ENCODE results near the gene LRRC59. TPM values are rescaled to one million over a fixed set of nuclear protein-coding genes. Genes with fewer than 3 reads are reported as not detected.

LRRC59 gene
- total and polyA plus RNA-seq, 2 of the 8 experiments (the other 6 are each of a cell fraction or from before 2014, with no cell fraction given) = 48.3 to 117 TPM

Small RNAs within 50 kb of the gene (small RNA-seq; reads per million reads assigned to genes)
- gene RF00019 (ENCODE audit: insufficient read depth) = not detected

Other genes with a start within 250 kb of the LRRC59 start
- gene PPP1R9B, start 246.8 kb downstream of the LRRC59 start, total RNA-seq (2021; fragmentation: NEBNext Ultra II Directional; extraction: Animal tissue kit (Norgen Biotek cat#: 25700)) = 13.1 and 14.1 TPM in 2 replicates
- 5.2 and 6.1 TPM in 2 replicates for gene PPP1R9B, start 246.8 kb downstream of the LRRC59 start, polyA plus RNA-seq (2011; rRNA removed)
- not detected in 2 replicates for gene SGCA, start 231.5 kb downstream of the LRRC59 start, total RNA-seq (2021; fragmentation: NEBNext Ultra II Directional; extraction: Animal tissue kit (Norgen Biotek cat#: 25700))
- gene SGCA, start 231.5 kb downstream of the LRRC59 start, polyA plus RNA-seq (2011; rRNA removed) = 0.12 and 0.36 TPM in 2 replicates
- gene COL1A1, start 195.9 kb downstream of the LRRC59 start, total RNA-seq (2021; fragmentation: NEBNext Ultra II Directional; extraction: Animal tissue kit (Norgen Biotek cat#: 25700)) = 80.4 and 88.1 TPM in 2 replicates
- 14.1 and 27.3 TPM in 2 replicates for gene COL1A1, start 195.9 kb downstream of the LRRC59 start, polyA plus RNA-seq (2011; rRNA removed)
- gene TMEM92, start 123.1 kb downstream of the LRRC59 start, total RNA-seq (2021; fragmentation: NEBNext Ultra II Directional; extraction: Animal tissue kit (Norgen Biotek cat#: 25700)) = 11.9 and 12.2 TPM in 2 replicates
- gene TMEM92, start 123.1 kb downstream of the LRRC59 start, polyA plus RNA-seq (2011; rRNA removed) = 24.8 and 39.2 TPM in 2 replicates
- 28.0 and 28.9 TPM in 2 replicates for gene XYLT2, start 51.4 kb downstream of the LRRC59 start, total RNA-seq (2021; fragmentation: NEBNext Ultra II Directional; extraction: Animal tissue kit (Norgen Biotek cat#: 25700))
- 29.9 and 38.2 TPM in 2 replicates for gene XYLT2, start 51.4 kb downstream of the LRRC59 start, polyA plus RNA-seq (2011; rRNA removed)
- gene MRPL27, start 24.3 kb downstream of the LRRC59 start, total RNA-seq (2021; fragmentation: NEBNext Ultra II Directional; extraction: Animal tissue kit (Norgen Biotek cat#: 25700)) = 75.6 and 82.6 TPM in 2 replicates
- gene MRPL27, start 24.3 kb downstream of the LRRC59 start, polyA plus RNA-seq (2011; rRNA removed) = 109 and 135 TPM in 2 replicates
- gene EME1, start 24.3 kb downstream of the LRRC59 start, total RNA-seq (2021; fragmentation: NEBNext Ultra II Directional; extraction: Animal tissue kit (Norgen Biotek cat#: 25700)) = 13.3 and 13.9 TPM in 2 replicates
- gene EME1, start 24.3 kb downstream of the LRRC59 start, polyA plus RNA-seq (2011; rRNA removed) = 13.9 and 16.3 TPM in 2 replicates
- 16.1 and 16.3 TPM in 2 replicates for gene ACSF2, start 28.7 kb upstream of the LRRC59 start, total RNA-seq (2021; fragmentation: NEBNext Ultra II Directional; extraction: Animal tissue kit (Norgen Biotek cat#: 25700))
- 14.5 and 19.7 TPM in 2 replicates for gene ACSF2, start 28.7 kb upstream of the LRRC59 start, polyA plus RNA-seq (2011; rRNA removed)
- 0.17 TPM in 1 of 2 replicates, not detected in the other for gene CHAD, start 71.4 kb upstream of the LRRC59 start, total RNA-seq (2021; fragmentation: NEBNext Ultra II Directional; extraction: Animal tissue kit (Norgen Biotek cat#: 25700))
- 0.03 and 0.06 TPM in 2 replicates for gene CHAD, start 71.4 kb upstream of the LRRC59 start, polyA plus RNA-seq (2011; rRNA removed)
- gene RSAD1, start 81.3 kb upstream of the LRRC59 start, total RNA-seq (2021; fragmentation: NEBNext Ultra II Directional; extraction: Animal tissue kit (Norgen Biotek cat#: 25700)) = 31.3 and 33.5 TPM in 2 replicates
- 17.9 and 21.9 TPM in 2 replicates for gene RSAD1, start 81.3 kb upstream of the LRRC59 start, polyA plus RNA-seq (2011; rRNA removed)
- 1.7 and 3.3 TPM in 2 replicates for gene MYCBPAP, start 110.9 kb upstream of the LRRC59 start, total RNA-seq (2021; fragmentation: NEBNext Ultra II Directional; extraction: Animal tissue kit (Norgen Biotek cat#: 25700))
- gene MYCBPAP, start 110.9 kb upstream of the LRRC59 start, polyA plus RNA-seq (2011; rRNA removed) = 0.89 and 1.2 TPM in 2 replicates
- 5.8 and 7.9 TPM in 2 replicates for gene EPN3, start 135.2 kb upstream of the LRRC59 start, total RNA-seq (2021; fragmentation: NEBNext Ultra II Directional; extraction: Animal tissue kit (Norgen Biotek cat#: 25700))
- gene EPN3, start 135.2 kb upstream of the LRRC59 start, polyA plus RNA-seq (2011; rRNA removed) = 6.7 and 8.1 TPM in 2 replicates
- gene SPATA20, start 149.7 kb upstream of the LRRC59 start, total RNA-seq (2021; fragmentation: NEBNext Ultra II Directional; extraction: Animal tissue kit (Norgen Biotek cat#: 25700)) = 16.2 and 16.7 TPM in 2 replicates
- 17.5 and 23.2 TPM in 2 replicates for gene SPATA20, start 149.7 kb upstream of the LRRC59 start, polyA plus RNA-seq (2011; rRNA removed)
- 4.8 and 4.9 TPM in 2 replicates for gene CACNA1G, start 163.2 kb upstream of the LRRC59 start, total RNA-seq (2021; fragmentation: NEBNext Ultra II Directional; extraction: Animal tissue kit (Norgen Biotek cat#: 25700))
- gene CACNA1G, start 163.2 kb upstream of the LRRC59 start, polyA plus RNA-seq (2011; rRNA removed) = 2.9 and 4.8 TPM in 2 replicates
- gene ABCC3, start 237.4 kb upstream of the LRRC59 start, total RNA-seq (2021; fragmentation: NEBNext Ultra II Directional; extraction: Animal tissue kit (Norgen Biotek cat#: 25700)) = 0.37 and 0.71 TPM in 2 replicates
- gene ABCC3, start 237.4 kb upstream of the LRRC59 start, polyA plus RNA-seq (2011; rRNA removed) = 0.22 and 0.35 TPM in 2 replicates